AG09309 (cell line): Measurements from ENCODE around the gene ARIH2.

Experiments used
- DNase-seq: peaks from one replicate; pipeline ENCODE4 v3.0.0-alpha.2; 2010; ENCODE audit warnings: low read depth
- H3K4me3 ChIP-seq: 2 replicates; pipeline ENCODE4 v1.5.1; 2011; ENCODE audit warnings: mild to moderate bottlenecking, low read depth, low read length, moderate library complexity; ENCODE audit not compliant: control insufficient read depth
- CTCF ChIP-seq: IDR thresholded peaks from 2 replicates; pipeline ENCODE4 v1.5.1; 2011; ENCODE audit warnings: mild to moderate bottlenecking, low read depth, low read length, inconsistent platforms; ENCODE audit not compliant: insufficient read depth, control insufficient read depth; ENCODE audit errors: missing control alignments

ARIH2 gene

GRCh38 chr3:49027634-49028033 is 109.0 kb downstream of the ARIH2 start:
- no peak for TF ChIP-seq CTCF
- no peak for DNase-seq
- H3K4me3 ChIP-seq = no peak overlapping the region

- peak overlapping the region; percentile 91 for H3K4me3 ChIP-seq
- no peak for DNase-seq
- TF ChIP-seq CTCF = no peak
Measured at GRCh38 chr3:49028298-49028672, 109.6 kb downstream of the ARIH2 start.

GRCh38 chr3:49028673-49029562 is 110.3 kb downstream of the ARIH2 start, which contains the start of gene IMPDH2:
Gene IMPDH2 (minus strand): TSS chr3:49029398. CDS start chr3:49029350, 48 bp downstream.
- H3K4me3 ChIP-seq = peak within 1 kb of the TSS; percentile 91
- TF ChIP-seq CTCF = peak; percentile 7
- peak; percentile 61 for DNase-seq

- TF ChIP-seq CTCF = no peak
- no peak overlapping the region for H3K4me3 ChIP-seq
Measured at GRCh38 chr3:49029563-49029884, 110.9 kb downstream of the ARIH2 start.

GRCh38 chr3:49030321-49030720 is 111.7 kb downstream of the ARIH2 start:
- DNase-seq = no peak
- no peak for TF ChIP-seq CTCF
- no peak overlapping the region for H3K4me3 ChIP-seq

More at GRCh38 chr3:49029563-49029884, 110.9 kb downstream of the ARIH2 start:
- no peak for DNase-seq

GRCh38 chr3:49032646-49033304 is 114.1 kb downstream of the ARIH2 start:
- no peak for DNase-seq
- TF ChIP-seq CTCF = no peak
- H3K4me3 ChIP-seq = no peak overlapping the region

GRCh38 chr3:49034650-49035049 is 116.0 kb downstream of the ARIH2 start:
- H3K4me3 ChIP-seq = no peak overlapping the region
- DNase-seq = no peak
- no peak for TF ChIP-seq CTCF
